IMR-90 (cell line): ENCODE measurements around the gene CEP72.

Experiments
- BHLHE40 ChIP-seq: fragments of 150-350 bp; IDR thresholded peaks from 2 replicates; pipeline ENCODE4 v1.6.1; 2016; ENCODE audit warnings: mild to moderate bottlenecking, low read depth, low read length
- MAZ ChIP-seq: IDR thresholded peaks from 2 replicates; pipeline ENCODE4 v1.6.1; 2012; ENCODE audit warnings: low read depth, mild to moderate bottlenecking, low read length, improper control_type of control experiment, moderate library complexity, borderline replicate concordance
- POLR2A ChIP-seq: IDR thresholded peaks from 2 replicates; pipeline ENCODE4 v1.6.1; 2012; ENCODE audit warnings: mild to moderate bottlenecking, low read depth, low read length
- RAD21 ChIP-seq: IDR thresholded peaks from 2 replicates; pipeline ENCODE4 v1.6.1; 2012; ENCODE audit warnings: low read length, improper control_type of control experiment
- TF ChIP-seq, protein P1 (sequence below): conservative IDR thresholded peaks from 2 replicates; pipeline ENCODE4 v1.5.1; 2012; ENCODE audit warnings: mild to moderate bottlenecking, low read depth, low read length, improper control_type of control experiment

DNA sequence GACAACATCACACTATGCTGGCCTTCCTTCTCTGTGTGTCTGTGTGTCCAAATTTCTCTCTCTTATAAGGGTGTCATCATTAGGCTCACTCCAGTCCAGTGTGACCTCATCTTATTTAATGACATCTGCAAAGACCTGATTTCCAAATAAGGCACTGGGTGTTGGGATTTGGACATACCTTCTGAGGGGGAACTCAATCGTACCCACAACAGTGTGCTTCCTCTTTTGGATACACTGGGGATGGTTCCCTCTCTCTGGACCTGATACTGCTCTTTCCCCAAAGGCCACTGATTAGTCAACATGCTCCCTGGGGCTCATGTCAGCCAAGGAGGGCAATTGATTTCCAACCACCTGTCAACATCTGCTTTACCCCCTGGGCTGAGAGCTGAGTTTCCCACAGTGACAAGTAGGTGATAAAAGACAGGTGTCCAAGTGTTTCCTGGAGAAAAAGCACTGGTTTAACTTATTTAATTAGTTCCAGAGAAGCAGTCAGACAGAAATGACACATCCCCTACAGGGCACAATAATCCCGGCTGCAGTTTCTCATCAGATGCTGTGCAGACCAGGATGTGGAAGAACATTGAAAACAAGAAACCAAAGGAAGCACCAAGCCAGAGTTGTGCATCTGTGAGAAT, 17.8 kb upstream of the CEP72 start:
- TF ChIP-seq POLR2A (no peak), BHLHE40 (no peak), MAZ (no peak), RAD21 (no peak)
- TF ChIP-seq, protein P1, sequence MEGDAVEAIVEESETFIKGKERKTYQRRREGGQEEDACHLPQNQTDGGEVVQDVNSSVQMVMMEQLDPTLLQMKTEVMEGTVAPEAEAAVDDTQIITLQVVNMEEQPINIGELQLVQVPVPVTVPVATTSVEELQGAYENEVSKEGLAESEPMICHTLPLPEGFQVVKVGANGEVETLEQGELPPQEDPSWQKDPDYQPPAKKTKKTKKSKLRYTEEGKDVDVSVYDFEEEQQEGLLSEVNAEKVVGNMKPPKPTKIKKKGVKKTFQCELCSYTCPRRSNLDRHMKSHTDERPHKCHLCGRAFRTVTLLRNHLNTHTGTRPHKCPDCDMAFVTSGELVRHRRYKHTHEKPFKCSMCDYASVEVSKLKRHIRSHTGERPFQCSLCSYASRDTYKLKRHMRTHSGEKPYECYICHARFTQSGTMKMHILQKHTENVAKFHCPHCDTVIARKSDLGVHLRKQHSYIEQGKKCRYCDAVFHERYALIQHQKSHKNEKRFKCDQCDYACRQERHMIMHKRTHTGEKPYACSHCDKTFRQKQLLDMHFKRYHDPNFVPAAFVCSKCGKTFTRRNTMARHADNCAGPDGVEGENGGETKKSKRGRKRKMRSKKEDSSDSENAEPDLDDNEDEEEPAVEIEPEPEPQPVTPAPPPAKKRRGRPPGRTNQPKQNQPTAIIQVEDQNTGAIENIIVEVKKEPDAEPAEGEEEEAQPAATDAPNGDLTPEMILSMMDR: no peak
